HG02759 (cell line): ENCODE measurements around the gene PAM16.
"Not testable (repeated sequence)": the region's sequence is repeated elsewhere in the genome, so short reads cannot be mapped to it uniquely, and the experiment has no call there.

Experiments used
- ATAC-seq: cut with Tn5 transposase; IDR thresholded peaks from one replicate; pipeline ENCODE4 v1.9.1; 2021; ENCODE audit warnings: mild to moderate bottlenecking, moderate library complexity; ENCODE audit not compliant: unreplicated experiment

Gene PAM16

DNA sequence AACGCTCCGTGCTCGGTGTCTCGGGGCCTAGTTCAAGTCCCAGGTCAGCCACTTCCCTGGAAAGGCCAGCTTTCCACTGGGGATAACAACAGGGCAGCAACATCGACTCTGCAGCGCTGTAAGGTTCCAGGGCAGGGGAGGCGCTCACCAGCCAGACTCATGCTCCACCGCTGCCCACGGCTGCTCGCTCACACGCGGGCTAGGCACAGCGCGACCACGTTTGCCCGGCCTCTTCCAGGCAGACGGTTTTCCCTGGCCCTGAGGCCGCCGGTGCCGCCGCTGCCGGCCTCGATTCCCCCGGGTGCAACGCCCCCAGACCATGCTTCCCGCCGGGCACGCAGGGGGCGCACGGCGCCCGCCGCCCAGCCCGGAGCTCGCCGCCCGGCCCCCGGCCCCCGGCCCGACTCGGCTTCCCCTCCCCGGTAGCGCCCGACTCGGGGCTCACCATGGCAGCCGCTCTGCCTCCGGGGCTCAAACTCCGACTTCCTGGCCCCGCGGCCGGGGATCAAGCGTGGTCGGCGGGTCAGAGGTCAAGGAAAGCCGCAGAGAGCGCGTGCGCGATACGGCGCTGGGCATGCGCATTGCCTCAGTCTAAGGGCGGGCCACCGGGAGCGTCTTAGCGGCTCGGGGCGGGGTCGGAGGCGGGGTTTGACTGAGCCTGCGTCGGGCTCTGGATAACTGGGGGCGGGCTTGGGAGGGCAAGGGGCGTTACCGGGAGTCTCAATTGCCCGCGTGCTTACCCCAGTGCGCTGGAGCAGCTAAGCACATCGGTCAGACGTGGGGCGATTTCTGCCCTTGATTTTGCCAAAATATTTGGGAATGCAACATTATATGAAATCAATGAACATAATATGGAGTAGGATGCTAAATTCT is at the start of gene PAM16:
PAM16 (minus strand) TSS at position 535 of the 873 bp plus-strand sequence; CDS start at position 448, 87 bp downstream.
- ATAC-seq = peak; percentile 94

DNA sequence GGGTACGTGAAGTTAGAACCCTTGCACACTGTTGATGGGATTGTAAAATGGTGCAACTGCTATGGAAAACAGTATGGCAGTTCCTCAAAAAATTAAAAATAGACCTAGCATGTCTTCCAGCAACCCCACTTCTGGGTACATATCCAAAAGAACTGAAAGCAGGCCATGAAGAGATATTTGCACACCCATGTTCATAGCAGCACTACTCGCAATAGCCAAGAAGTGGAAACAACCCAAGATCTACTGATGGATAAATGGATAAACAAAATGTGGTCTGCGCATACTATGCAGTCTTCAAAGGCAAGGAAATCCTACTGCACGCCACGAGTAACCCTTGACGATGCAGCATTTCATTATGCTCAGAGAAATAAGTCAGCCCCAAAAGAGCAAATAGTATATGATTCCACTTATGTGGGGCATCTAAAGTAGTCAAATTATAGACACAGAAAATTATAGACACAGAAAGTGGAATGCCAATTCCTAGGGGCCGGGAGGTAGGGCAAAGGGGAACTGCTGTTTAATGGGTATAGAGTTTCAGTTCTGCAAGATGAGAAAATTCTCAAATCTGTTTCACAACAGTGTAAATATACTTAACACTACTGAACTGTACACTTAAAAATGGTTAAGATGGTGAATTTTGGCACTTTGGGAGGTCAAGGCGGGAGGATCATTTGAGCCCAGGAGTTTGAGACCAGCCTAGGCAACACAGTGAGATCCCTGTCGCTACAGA is 48.0 kb upstream of the PAM16 start:
- no peak for ATAC-seq

DNA sequence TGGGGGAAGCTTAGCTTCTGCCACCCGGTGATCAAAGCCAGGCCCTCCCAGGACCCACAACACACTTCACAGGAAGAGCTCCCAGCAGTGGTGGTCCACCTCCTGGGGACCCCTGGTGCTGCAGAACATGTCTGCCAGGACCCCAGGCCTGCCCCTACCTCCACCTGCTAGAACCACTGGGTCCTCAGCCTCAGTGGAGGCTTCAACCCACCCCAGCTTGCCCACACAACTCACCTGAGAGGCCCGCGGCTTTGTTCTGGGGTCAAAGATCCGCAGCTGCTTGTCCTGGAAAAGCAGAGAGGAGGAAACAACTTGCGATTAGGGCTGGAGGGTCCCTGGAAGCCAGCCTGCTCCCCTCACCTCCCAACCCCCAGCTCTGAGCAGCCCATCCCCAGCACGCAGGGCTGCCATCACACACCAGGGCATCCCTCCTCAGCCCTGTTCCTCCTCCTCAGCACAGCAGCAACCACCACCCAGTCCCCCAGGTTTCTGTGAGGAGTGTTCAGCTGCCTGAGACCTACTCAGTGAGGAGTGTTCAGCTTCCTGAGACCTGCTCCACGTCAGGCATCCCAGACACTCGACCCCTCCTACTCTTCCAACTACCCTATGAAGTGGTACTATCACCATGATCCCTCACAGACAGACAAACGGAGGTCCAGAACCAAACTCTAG is 44.1 kb upstream of the PAM16 start:
- ATAC-seq = no peak

DNA sequence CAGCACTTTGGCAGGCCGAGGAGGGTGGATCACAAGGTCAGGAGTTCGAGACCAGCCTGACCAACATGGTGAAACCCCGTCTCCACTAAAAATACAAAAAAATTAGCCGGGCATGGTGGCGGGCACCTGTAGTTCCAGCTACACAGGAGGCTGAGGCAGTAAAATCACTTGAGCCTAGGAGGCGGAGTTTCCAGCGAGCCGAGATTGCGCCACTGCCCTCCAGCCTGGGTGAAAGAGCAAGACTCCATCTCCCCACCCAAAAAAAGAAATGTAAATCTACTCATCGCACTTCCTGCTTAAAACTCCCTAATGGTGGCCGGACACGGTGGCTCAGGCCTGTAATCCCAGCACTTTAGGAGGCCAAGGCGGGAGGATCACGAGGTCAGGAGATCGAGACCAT is 42.7 kb upstream of the PAM16 start:
- ATAC-seq = not testable (repeated sequence)

DNA sequence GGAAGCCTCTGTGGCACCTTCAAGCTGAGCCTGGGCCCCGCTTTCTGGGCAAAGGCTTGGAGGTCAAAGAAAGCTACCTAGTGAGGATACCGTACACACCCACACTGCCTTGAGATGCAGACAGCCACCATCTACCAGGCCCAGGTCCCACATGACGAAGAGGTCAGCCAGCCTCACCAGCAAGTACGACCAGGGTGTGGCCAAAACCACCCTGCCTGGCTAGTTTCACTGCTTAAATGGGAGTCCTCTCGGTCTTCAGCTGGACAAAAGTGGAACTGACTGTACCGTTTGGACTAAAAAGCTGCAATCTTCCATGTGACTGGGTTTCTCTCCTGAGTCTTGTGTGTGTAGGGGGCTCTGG is 42.1 kb upstream of the PAM16 start:
- ATAC-seq = no peak

DNA sequence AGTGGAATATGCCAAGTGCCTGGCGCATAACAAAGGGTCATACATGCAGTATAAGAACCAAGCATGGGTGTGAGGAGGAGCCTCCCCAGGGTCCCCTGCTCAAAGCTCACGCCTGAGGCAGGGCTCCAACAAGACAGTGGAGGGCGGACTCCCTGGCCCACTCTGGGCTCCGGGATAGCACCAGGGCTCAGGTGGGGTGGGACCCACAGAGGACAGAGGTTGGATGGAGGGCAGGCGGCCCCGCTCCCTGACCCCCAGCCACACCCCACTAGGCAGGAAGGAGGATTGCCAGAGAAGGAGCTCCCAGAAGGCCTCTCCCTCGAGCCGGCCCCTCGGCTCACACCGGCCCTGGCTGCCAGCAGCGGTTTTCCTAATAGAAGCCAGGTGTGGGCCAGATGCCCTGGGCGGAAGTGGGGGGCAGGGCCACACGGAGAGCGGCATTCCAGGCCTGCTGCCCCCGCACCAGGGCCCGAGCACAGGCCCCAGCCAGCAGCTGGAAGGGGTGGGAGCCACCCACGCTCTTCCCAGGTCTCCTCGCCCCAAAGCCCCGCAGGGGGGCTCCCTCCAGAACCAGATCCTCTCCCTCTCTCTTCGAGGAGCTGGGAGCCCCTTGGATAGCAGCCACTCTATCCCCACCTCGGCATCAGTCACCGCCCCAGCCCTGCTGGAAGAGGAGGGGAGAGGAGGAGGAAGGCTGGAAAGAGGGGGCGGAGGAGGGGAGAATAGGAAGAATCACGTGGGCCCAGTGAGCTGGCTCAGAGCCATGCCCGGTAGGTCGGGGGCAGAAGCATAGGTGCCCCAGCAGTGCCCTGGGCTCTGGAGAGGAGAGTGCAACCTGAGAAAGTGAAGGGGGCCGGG is 41.5 kb upstream of the PAM16 start:
- no peak for ATAC-seq

DNA sequence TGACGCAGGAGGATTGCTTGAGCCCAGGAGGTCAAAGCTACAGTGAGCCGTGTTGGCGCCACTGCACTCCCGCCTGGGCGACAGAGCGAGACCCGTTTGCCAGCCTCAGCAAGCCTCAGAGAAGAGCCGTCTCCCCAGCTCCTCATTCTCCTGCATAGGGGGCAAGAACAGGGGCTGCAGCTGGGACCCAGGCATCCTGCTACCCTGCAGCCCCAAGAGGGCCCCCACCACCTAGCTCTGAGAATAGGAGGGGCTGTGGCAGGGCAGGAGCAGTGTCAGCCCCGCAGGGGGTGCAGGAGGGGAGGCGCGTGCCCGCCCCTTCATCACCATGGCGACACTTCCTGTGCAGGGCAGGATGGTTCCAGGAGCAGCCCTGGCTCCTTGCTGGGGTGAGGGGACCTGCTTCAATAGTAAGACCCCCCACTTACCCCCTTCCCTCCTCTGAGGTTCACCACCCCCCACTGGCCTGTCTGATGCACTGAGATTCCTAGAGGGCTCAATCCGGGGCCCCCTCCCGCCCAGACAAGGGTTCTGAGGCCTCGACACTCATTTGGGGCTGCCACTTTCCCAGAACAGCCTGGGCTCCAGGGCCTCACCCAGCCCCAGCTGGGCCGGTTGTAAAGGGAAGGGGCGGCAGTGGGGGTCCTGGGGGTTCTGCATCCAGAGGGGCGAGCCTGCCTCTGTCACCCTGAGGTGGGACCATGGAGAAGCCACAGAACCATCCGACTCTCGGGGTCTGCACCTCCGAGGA is 40.7 kb upstream of the PAM16 start:
- no peak for ATAC-seq

DNA sequence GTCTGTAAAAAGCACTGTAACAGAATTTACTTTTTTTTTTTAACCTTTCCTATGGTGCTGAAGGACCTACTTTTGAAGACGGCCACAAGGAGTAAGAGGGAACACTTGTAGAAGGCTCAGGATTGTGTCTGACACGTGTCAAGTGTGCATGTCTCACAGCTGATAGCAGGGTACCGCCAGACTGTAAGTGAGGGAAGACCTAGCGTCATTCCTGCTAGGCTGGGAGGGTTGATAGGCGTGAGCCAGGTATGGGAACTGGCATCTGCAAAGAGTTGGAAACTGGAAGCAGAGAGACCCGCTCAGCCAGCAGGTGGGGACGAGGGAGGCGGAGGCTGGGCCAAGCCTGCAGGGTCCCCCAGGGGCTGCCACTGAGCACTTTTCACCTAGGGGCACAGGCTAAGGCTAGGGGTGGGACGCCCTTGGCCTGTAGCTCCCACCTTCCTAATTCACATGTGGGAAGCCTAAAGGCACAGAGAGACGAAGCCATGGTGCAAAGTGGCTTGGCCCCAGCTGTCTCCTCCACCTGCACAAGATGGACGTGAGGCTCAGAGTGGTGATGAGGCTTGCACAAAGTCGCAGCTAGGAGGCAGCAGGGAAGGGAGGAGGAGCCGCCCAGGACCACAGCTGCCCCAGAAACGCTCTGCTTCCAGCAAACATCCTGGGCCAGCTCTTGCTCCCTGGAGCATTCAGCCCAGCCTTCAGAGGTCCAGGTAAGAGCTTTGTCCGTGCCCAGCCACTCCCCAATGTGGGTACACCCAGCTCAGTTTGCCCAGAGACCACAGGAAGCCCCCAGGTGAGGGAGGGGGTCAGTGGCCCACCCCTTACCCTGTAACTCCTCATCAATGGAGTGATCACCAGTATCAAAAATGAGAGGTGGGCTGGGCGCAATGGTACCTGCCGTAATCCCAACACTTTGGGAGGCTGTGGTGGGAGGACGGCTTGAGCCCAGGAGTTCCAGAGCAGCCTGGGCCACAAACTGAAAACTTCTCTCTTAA is 39.4 kb upstream of the PAM16 start:
- ATAC-seq = no peak

DNA sequence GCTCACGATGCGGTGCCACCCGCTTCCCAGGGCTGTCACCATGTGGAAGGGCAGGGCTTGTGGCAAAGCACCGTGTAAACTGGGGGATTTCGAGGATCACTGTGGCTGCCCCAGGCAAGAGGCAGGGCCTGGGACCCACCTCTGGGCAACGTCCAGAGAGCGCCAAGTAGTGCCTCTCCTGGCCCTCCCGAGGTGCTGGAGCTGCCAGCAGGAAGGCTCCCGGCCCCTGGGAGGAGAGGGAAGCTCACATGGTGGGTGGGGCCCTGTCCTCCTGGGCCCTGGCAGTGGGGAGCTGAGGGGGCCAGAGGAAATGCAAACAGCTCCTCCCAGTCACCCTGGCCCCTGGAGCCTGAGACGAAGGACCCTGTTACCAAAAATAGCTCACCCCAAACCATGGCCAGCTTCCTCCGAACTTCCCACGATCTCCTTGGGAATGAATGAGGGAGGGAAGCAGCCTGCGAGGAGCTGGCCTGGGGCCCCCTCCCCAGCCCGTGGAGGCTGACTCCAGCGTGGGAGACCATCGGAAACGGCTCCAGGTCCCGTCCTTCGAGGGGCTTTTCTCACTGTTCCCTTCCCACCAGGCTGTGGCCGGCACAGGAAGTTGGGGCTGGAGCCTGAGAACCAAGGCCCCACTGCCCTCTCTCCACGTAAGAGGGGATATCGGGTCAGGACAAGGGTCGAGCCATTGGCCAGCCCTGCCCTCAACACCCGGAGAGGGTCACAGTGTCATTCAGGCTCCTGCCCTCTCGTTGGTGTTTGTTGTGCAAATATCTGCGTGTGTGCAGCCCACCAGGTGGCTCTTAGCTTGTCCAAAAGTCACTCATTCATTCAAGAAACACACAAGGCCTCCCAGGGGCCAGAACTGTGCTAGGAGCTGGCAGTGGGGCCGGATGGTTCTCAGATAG is 38.2 kb upstream of the PAM16 start:
- ATAC-seq = no peak

DNA sequence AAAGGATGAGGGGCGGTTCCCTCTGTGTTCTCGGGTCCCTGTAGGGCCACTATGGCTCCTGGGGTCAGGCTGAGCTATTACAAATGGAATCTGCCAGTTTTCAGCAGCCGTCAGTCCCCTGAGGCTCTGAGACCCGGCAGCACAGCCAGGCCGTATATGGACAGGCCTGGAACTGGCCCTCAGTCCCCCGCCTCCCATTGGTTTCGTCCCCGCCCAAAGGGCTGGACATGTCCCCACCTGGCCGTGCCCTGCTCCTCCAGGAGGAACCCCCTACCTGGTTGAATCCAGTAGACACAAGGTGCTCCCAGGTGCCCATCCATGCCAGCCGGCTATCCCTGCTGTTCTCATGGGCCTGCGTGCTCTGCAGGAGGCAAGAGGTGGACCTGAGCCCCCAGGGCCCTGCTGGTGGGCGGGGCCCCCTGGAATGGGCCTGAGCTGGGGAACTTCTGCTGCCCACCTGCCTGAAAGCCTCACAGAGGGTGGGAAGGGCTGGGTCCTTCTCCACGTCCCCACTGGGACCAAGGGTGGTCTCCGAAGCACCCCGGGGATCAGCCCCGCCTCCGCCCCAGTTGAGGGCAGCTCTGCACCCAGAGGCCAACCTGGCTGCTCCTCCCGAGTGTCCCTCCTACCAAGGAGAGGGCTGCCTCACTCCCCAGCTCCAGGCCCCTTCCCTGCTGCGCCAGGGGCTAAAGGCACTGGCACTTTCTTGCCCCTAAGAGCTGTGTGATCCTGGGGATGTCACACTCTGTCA is 37.3 kb upstream of the PAM16 start:
- ATAC-seq = no peak

DNA sequence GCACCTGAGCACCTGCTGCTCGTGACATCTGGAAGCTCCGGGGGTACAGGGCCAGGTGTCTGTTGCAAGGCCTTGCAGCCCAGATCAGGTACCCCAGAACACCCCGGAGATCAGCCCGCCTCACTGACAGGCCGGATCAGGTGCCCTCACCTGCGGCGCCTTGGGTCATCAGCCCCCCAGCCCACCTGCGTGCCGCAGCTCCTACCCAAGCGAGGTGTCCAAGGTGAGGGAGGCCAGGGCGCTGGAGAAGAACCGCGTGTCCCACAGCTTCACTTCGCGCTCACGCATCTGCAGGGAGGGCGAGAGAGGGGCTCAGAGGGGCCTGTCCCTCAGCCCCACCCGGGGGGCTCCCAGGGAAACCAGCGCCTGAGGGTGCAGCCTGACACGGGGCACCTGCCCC is 36.7 kb upstream of the PAM16 start:
- ATAC-seq = no peak

DNA sequence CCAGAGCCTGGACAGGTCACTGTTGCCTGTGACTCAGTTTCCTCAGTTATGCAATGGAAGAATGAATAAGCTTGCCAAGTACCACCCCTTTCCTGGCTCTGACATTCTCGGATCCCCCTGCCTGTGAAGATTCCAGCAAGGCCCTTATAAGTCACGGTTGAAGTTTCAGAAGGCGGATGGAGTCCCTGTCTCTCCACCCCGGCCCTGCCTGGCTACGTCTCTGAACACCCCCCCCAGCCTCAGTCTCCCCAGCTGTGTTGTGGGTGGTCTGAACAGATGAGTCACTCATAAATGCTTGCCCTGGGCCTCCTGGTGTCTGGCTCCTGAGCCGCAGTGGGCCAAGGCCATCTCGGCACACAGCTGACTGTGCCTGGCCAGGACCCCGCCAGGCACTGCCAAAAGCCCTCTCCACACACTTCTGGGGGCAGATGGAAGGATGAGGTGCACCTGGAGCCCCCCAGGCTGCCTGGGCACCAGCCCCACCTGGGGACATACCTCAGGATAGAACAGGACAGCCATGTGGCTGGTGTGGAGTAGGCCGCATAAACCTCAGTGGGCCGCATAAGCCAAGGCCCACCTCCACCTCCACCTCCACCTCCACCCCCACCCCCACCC is 35.9 kb upstream of the PAM16 start:
- no peak for ATAC-seq

DNA sequence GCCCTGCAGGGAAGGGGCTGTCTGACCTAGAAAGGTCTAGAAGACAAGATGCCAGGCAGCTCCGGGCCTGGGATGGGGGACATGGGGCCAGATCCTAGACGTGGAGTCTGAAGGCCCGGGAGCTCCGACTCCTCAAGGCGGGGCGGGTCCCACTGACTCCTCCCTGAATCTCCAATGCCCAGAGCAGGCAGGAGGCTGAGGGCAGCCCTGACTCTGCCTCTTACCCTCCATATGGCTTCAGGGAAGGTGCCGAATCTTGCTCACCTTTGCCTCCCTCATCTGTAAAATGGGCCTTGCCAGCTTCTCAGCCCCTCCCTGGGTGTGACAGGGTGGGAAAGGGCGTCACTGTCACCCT is 35.3 kb upstream of the PAM16 start:
- no peak for ATAC-seq

DNA sequence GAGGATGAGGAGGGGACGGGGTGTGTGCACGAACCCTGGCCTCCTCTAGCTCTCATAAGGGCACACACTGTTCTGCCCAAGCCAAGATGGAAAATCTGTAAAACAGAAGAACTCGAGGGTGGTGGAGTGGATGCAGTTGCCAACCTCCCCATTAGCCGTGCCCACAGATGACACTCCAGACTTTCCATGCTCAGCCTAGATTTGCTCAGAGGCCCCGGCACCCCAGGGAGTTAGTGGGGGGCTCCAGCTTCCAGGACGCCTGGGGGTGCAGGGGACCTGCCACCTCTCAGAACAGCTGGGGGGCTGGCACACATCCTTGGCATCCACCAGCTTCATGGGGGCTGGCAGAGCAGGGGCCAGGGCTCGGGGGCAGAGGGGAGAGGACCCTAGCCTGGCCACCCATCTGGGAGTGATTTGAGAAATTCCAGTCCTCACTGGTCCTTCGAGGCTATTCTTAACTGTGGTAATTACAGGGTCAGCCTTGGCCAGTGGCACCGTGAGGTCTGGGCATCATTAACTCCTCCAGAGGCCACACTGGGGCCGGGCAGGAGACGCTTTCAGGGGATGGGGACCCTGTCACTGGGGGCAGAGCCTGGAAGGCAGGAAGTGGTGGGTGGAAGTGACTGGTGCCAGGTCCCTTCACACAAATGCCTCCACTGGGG is 34.8 kb upstream of the PAM16 start:
- ATAC-seq = no peak

DNA sequence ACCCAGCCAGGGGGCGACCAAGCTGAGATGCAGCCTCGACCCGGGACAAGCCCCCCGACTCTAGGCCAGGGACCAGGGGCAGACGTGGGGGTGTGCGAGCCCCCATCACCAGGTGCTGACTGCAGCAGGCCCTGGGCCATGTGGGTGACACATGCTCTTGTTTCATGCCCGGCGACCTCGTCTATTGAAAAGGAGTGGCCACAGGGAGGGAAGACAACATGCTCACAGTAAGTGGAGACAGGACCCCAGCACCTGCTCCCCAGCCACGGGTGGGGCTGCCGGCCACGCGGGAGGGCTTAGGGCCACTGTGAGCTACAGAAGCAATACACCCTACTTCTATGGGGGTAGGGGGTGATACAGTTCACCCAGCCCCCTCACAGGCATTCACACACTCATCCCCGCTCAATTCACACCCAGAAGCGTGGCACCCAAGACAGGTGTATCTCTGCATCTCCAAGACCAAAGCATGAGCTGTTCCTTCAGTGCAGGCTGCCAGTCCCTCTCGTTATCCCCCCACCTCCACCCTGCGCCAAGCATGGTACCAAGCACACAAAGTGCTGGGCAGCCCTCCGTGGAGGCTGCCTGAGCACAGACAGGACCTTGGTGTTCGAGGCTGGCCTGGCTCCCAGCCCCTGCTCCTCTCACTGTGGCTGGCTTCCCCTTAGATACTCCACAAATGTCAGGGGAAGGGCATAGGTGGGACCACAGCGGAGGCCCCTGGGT is 34.1 kb upstream of the PAM16 start:
- no peak for ATAC-seq

DNA sequence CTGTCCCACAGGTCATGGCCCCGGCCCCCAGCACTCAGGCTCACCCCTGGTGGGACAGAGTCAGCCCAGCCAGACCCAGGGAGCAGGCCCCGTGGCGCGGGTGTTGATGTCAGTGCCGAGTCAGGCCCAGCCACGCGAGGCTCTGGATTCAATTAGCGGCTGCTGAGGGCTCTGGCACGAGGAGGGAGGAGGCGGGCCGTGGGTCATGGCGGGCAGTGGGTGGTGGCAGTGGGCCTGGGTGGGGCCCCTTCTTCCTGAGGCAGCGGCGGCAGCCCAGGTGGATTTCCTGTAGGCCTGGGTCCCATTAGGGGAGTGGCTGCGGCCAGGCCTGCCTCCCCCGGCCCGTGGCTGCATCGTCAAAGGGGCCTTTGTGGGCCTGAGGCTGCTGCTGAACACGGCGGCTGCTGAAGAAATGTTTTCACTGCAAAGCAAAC is 33.4 kb upstream of the PAM16 start:
- no peak for ATAC-seq
